Brain microvascular endothelial cell (primary cell): ENCODE data around the gene DNAAF5.

Experiments used
- DNase-seq: peaks from one replicate; pipeline ENCODE4 v3.0.0-alpha.2; 2020
- H3K27ac ChIP-seq: fragments of 250-450 bp; sonication (Bioruptor Pico); 2 replicates; pipeline ENCODE4 v1.5.1; 2020; ENCODE audit warnings: mild to moderate bottlenecking, moderate library complexity
- H3K27me3 ChIP-seq: fragments of 250-450 bp; sonication (Bioruptor Pico); replicated peaks from 2 replicates; pipeline ENCODE4 v1.5.1; 2020; ENCODE audit warnings: mild to moderate bottlenecking
- H3K36me3 ChIP-seq: fragments of 250-450 bp; sonication (Bioruptor Pico); replicated peaks from 2 replicates; pipeline ENCODE4 v1.5.1; 2020; ENCODE audit warnings: mild to moderate bottlenecking
- H3K4me3 ChIP-seq: 2 replicates; pipeline ENCODE4 v1.5.1; 2011; ENCODE audit warnings: low read depth, mild to moderate bottlenecking, control low read depth, low read length, moderate library complexity
- CTCF ChIP-seq: IDR thresholded peaks from 2 replicates; pipeline ENCODE4 v1.5.1; 2011; ENCODE audit warnings: low read depth, mild to moderate bottlenecking, moderate library complexity, low read length, control low read depth, inconsistent platforms; ENCODE audit errors: missing control alignments
- in situ Hi-C: cut with HindIII; loops from 2 replicates; pipeline ENCODE4 v1.10.0; 2017; ENCODE audit warnings: low sequenced_read_pairs, low pct_ligation_motif_present

The DNAAF5 gene

GRCh38 chr7:726084-726853 lies at the start of gene DNAAF5:
DNAAF5 (plus strand) TSS chr7:726699; CDS start chr7:726721, 22 bp downstream.
- in situ Hi-C loops, result no loop called here
- peak; percentile 61 for DNase-seq
- Histone ChIP-seq H3K27ac (peak within 1 kb of the TSS; percentile 30), H3K36me3 (no peaks in the 10 kb centered on the region), H3K27me3 (no peaks in the 10 kb centered on the region), H3K4me3 (peak within 1 kb of the TSS; percentile 60)
- TF ChIP-seq CTCF, result no peak

GRCh38 chr7:676972-677385 lies 49.5 kb upstream of the DNAAF5 start:
- Histone ChIP-seq H3K27ac (no peak overlapping the region), H3K36me3 (no peaks in the 10 kb centered on the region), H3K27me3 (no peaks in the 10 kb centered on the region), H3K4me3 (no peak overlapping the region)
- no peak for DNase-seq
- in situ Hi-C loops, result no loop called here
- TF ChIP-seq CTCF, result no peak

- Histone ChIP-seq H3K27me3 (no peaks in the 10 kb centered on the region), H3K27ac (no peak overlapping the region), H3K36me3 (no peaks in the 10 kb centered on the region), H3K4me3 (no peak overlapping the region)
- DNase-seq, result no peak
- no peak for TF ChIP-seq CTCF
- in situ Hi-C loops, result no loop called here
Observed at GRCh38 chr7:680411-681127, 45.9 kb upstream of the DNAAF5 start.

GRCh38 chr7:681551-682307 lies 44.8 kb upstream of the DNAAF5 start:
- no peak for TF ChIP-seq CTCF
- in situ Hi-C loops, result no loop called here
- no peak for DNase-seq
- Histone ChIP-seq H3K4me3 (no peak overlapping the region), H3K27ac (no peak overlapping the region), H3K27me3 (no peaks in the 10 kb centered on the region), H3K36me3 (no peaks in the 10 kb centered on the region)

GRCh38 chr7:682810-683209 lies 43.7 kb upstream of the DNAAF5 start:
- in situ Hi-C loops, result no loop called here
- Histone ChIP-seq H3K4me3 (no peak overlapping the region), H3K36me3 (no peaks in the 10 kb centered on the region), H3K27me3 (no peaks in the 10 kb centered on the region), H3K27ac (no peak overlapping the region)
- no peak for TF ChIP-seq CTCF
- no peak for DNase-seq
